HG03060 (cell line): ENCODE results near the gene RHOXF2B.
"Not testable (repeated sequence)": the region's sequence is repeated elsewhere in the genome, so short reads cannot be mapped to it uniquely, and the experiment has no call there.

Experiments used
- ATAC-seq: cut with Tn5 transposase; IDR thresholded peaks from one replicate; pipeline ENCODE4 v1.9.1; 2021; ENCODE audit warnings: low read depth, moderate number of reproducible peaks; ENCODE audit not compliant: unreplicated experiment

Gene RHOXF2B

DNA sequence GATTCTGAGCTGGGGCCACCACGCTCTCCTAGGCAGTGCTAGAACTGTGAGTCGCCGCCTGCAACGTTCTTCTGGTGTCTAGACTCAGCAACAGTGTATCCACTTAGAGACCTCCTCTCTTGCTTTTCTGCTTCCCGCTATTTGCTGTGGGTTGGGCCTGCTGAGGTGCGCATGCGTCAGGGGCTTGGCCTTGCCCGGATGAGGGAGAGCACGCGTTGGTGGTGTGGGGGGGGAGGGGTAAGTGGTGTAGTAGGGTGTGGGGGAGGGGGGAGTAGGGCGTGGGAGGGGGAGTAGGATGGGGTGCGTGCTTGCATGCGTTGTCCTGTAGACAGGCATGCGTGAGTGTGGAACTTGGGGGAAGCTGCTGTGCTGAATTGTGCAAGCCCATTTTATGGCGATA is at the start of gene RHOXF2B:
RHOXF2B (minus strand) TSS at position 101 of the 400 bp plus-strand sequence. CDS start 138 bp downstream, outside the sequence.
- ATAC-seq, result not testable (repeated sequence)

DNA sequence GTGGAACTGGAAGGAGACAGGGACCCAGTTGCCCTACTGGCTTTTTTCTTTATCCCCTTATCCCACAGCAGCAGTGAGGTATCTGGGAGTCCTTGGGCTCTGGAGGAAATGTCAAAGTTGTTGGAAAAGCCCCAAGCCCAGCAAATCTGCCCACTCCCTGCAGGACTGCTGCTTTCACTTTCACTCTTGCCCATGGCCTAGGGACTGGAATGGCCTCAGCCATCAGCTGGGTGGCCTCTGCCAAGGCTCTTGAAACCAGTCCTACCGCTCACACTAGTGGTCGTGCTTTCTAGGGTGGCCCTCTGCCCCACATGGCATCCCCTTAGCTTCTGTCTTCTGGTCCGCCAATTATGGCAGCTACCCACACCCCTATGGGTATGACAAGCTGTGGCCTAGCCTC is 48.0 kb upstream of the RHOXF2B start:
- ATAC-seq, result no peak

GRCh38 chrX:120120223-120120622 is 42.7 kb upstream of the RHOXF2B start:
- ATAC-seq, result no peak

- no peak for ATAC-seq
Measured at GRCh38 chrX:120115438-120115963, 38.0 kb upstream of the RHOXF2B start, which contains the start of gene RHOXF1. Gene RHOXF1 (minus strand): TSS chrX:120115913. CDS start chrX:120115862, 51 bp downstream.

DNA sequence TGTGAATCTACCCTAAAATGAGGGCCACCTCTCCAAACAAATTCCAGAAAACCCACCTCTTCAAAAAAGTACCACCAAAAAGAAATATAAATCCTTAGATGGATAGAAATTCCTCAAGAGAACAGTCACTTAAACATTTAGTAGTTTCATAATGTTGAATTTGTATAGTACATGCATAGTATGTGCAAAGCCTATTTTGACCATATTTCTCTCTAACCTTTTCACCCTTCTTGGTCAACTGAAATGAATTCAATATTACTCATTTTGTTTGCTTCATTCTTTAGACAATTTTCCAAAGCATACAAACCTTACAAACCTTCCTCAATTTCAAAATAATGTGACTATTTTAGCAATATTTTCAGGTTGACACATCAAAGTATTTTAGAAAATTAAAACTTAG is 34.1 kb upstream of the RHOXF2B start:
- ATAC-seq, result no peak

DNA sequence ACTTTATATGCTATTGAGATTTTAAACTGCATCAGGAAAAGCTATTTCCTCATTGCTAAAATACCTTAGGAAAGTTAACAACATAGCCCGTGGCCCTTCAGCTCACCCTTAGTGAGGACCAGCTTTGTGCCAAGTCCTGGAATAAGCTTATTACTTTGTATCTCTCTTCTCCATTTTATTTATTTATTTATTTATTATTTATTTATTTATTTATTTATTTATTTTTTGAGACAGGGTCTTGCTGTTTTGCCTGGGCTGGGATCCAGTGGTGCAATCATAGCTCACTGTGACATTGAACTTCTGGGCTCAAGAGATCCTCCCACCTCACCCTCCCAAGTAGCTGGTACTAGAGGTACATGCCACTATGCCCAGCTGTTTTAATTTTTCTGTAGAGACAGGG is 31.9 kb upstream of the RHOXF2B start:
- no peak for ATAC-seq

DNA sequence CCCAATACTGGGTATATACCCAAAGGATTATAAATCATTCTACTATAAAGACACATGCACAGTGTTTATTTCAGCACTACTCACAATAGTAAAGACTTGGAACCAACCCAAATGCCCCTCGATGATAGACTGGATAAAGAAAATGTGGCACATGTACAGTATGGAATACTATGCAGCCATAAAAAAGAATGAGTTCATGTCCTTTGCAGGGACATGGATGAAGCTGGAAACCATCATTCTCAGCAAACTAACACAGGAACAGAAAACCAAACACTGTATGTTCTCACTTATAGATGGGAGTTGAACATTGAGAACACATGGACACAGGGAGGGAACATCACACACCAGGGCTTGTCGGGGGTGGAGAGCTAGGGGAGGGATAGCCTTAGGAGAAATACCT is 27.2 kb upstream of the RHOXF2B start:
- ATAC-seq, result not testable (repeated sequence)

DNA sequence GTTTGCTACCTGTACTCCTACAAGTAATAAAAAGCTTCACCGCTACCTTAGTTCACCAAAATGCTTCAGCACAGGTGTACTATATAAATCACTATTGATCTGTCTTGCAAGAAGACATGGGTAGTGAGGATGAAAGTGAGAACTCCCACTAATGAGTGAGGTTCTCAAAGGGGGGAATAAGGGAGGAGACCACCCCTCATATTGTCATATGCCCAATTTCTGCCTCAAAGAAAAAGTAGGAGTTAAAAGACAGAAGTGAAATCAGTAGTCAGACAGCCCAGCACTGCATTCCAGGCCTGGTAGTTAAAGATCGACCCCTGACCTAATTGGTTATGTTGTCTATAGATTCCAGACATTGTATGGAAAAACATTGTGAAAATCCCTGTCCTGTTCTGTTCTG is 23.6 kb upstream of the RHOXF2B start:
- ATAC-seq, result not testable (repeated sequence)

- no peak for ATAC-seq
Measured at GRCh38 chrX:120090208-120090607, 12.7 kb upstream of the RHOXF2B start.

GRCh38 chrX:120087289-120088017 is 10.0 kb upstream of the RHOXF2B start:
- ATAC-seq, result no peak

DNA sequence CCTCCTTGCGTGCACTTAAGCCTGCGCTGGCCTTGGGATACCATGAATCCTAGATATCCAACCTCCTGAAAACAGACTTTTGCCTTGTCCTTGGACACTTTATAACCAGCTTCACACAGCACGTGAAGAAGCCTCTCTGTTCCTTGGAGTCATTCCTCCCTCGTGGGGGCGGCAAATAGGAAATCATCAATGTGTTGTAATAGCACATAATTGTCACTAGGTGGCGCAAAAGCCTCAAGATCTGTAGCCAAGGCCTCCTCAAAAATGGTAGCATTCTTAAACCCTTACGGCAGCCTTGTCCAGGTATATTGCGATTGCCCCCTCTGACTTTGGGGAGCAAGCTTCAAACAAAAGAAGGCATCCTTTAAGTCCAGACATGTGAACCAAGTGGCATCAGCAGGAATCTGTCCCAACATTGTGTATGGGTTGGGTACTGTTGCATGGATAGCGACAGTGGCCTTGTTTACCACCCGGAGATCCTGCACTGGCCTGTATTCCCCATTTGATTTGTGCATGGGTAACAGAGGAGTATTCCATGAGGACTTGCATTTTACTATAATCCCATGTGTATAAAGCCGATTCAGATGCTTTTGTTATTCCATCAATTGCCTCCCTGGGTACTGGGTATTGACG is 8.2 kb upstream of the RHOXF2B start:
- ATAC-seq, result not testable (repeated sequence)

DNA sequence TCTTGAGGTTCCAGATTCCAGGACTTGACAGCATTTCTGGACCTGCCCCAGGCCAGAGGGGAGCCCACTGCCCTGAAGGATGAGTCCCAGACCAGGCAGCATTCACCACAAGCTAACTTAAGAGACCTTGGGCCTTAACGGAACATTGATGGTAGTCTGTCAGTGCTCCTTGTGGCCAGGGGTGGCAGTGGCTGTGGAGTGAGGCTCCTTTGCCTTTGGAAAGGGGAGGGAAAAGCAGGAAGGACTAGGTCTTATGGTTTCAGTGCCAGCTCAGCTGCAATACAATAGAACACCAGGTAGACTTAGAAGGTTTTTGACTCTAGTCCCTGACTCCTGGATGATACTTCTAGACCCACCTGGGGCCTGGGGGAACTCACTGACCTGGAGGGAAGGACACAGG is 11.3 kb downstream of the RHOXF2B start:
- ATAC-seq, result not testable (repeated sequence)

DNA sequence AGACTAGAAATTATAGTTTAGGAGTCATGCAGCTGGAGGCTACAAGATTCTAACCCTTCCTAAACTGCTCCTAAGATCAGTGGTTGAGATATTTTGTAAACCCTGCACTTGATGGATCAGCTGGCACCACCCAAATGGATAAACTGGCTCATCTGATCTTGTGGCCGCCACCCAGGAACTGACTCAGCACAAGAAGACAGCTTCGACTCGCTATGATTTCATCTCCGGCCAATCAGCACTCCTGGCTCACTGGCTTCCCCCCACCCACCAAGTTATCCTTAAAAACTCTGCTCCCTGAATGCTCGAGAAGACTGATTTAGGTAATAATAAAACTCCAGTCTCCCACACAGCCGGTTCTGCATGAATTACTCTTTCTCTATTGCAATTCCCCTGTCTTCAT is 34.8 kb downstream of the RHOXF2B start:
- ATAC-seq, result not testable (repeated sequence)

- ATAC-seq, result peak; percentile 75
Measured at GRCh38 chrX:120042247-120042646, 35.2 kb downstream of the RHOXF2B start.

- not testable (repeated sequence) for ATAC-seq
Measured at GRCh38 chrX:120040176-120040575, 37.3 kb downstream of the RHOXF2B start.

DNA sequence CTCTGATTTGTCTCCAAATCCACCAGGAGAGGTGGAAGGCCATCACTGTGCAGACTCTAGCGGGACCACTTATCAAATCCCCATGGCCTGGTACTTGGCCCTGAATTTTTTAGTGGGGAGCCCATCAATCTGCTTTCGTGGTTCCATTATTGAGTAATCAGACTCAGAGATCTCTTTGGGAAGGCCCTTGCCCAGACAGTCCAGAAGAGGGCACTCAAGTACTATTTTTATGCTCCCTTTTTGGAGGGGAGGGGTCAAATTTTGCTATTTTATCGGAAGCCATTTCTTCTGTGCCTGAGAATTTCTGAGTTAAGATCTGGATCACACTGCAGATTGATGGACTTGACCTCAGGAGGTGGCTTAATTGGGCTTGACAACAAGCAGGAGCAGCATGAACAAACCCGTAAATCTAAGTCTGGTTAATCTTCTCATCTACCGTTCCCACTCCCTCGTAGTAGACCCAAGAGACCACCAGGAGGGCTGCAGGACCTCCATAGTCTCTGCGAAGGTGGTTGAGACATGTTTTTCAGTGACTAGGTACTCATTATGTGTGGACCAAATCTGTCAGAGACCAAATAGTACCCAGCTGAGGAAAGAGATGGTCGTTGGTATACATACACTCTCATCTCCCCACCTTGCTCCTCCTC is 38.3 kb downstream of the RHOXF2B start:
- not testable (repeated sequence) for ATAC-seq

- ATAC-seq, result no peak
Measured at GRCh38 chrX:120036704-120037103, 40.8 kb downstream of the RHOXF2B start.

DNA sequence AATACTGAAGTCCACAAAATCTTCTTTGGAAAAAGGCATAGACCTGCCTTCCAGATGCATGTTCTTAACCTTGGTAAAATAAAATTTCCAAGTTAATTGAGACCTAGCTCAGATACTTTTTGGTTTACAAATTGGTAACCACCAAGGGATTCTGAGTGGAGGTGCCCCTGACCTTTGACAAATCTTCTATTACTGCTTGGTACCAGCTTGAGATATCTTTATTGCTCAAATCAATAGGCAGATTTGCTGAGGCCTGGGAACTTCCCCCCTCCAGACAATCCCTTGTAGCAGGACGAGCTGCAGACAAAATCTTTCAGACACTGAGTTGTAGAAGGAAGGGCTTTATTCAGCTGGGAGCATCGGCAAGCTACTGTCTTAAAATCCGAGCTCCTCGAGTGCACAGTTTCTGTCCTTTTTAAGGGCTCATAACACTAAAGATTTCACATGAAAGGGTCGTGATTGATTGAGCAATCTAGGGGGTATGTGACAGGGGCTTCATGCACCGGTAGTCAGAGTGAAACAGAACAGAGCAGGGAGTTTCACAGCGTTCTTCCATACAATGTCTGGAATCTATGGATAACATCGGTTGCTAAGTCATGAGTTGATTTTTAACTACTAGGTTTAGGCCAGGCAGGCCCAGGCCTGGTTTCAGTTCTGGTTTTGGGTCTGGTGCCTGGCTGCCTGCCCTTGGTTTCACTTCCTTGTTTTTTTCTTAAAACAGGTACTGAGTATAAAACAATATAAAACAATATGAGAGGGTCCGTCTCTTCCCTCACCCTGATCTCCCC is 41.8 kb downstream of the RHOXF2B start:
- not testable (repeated sequence) for ATAC-seq

DNA sequence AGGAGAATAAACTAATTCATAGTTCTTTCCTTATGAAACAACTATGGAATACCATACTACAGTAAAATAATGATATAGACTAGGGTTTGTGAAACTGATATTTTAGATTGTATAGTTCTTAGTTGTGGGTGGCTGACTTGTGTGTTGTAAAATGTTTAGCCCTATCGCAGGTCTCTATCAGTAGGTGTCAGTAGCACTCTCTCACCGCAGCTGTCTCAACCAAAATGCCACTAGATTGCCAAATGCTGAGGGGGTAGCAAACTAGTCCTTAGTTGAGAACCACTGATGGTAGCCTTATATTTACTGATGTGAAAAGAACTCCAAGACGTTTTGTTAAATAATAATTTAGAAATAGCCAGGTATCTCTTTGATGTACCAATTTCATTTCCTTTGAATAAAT is 48.1 kb downstream of the RHOXF2B start:
- no peak for ATAC-seq

DNA sequence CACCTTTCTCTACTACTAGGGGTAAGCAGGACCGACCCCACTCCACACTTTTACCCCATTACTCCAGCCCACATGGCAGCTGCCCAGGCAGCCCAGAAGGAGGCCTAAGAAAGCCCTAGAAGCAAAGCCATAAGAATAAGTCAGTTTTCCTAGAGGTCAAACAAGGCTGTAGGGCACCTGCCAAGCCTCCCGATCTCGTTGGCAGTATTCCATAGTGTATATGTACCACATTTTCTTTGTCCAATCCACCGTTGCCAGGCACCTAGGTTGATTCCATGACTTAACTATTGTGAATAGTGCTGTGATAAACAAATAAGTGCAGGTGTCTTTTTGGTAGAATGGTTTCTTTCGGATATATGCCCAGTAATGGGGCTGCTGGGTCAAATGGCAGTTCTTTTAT is 54.2 kb downstream of the RHOXF2B start:
- no peak for ATAC-seq
